PC-3 (cell line): ENCODE data around the gene RBBP9. TPM values are rescaled to one million over a fixed set of nuclear protein-coding genes. Genes with fewer than 3 reads are reported as not detected.

Experiments used
- ATAC-seq: fragments of 200-7000 bp; cut with Tn5 transposase; 2 replicates; pipeline ENCODE4 v1.9.1; 2020; ENCODE audit warnings: mild to moderate bottlenecking, moderate library complexity
- BruUV-seq: library from RNA; stranded (reverse); fragments of 400-500 nt; replicated peaks from 2 replicates; lab custom pipeline; 2021; lab: Mats Ljungman, UMichigan
- CTCF ChIA-PET: fragments of 300-600 bp; sonication (Branson Sonifier 250); formaldehyde crosslinking; loops from one replicate; lab custom pipeline; 2022; ENCODE audit warnings: antibody characterized with exemption; lab: Charles Lee
- POLR2A ChIA-PET: fragments of 300-600 bp; sonication (Branson Sonifier 250); formaldehyde crosslinking; loops from one replicate; lab custom pipeline; 2022; ENCODE audit warnings: antibody characterized with exemption; ENCODE audit not compliant: unreplicated experiment; lab: Charles Lee
- DNase-seq: peaks from one replicate; pipeline ENCODE4 v3.0.0-alpha.2; 2015
- H2AFZ ChIP-seq: fragments of 300-600 bp; sonication (generic); 2 replicates; pipeline ENCODE4 v1.6.0; 2016; ENCODE audit warnings: antibody characterized with exemption, low read length
- H3F3A ChIP-seq: fragments of 300-600 bp; sonication (generic); one replicate; pipeline ENCODE4 v1.6.0; 2017; ENCODE audit warnings: antibody characterized with exemption, low read length, control low read depth, mild to moderate bottlenecking; ENCODE audit not compliant: unreplicated experiment
- H3K27ac ChIP-seq: fragments of 300-600 bp; sonication (generic); 2 replicates; pipeline ENCODE4 v1.5.1; 2016; ENCODE audit warnings: mild to moderate bottlenecking, low read length
- H3K27me3 ChIP-seq: fragments of 300-600 bp; sonication (generic); 2 replicates; pipeline ENCODE4 v1.6.1; 2016; ENCODE audit warnings: low read length, mixed read lengths
- H3K36me3 ChIP-seq: fragments of 300-600 bp; sonication (generic); 2 replicates; pipeline ENCODE4 v1.6.1; 2016; ENCODE audit warnings: low read depth, mixed run types, low read length, mixed read lengths
- H3K4me1 ChIP-seq: fragments of 300-600 bp; sonication (generic); 2 replicates; pipeline ENCODE4 v1.5.1; 2016; ENCODE audit warnings: low read length; ENCODE audit not compliant: insufficient read depth
- H3K4me2 ChIP-seq: fragments of 300-600 bp; sonication (generic); 2 replicates; pipeline ENCODE4 v1.6.0; 2016; ENCODE audit warnings: low read length
- H3K4me3 ChIP-seq: fragments of 300-600 bp; sonication (generic); 2 replicates; pipeline ENCODE4 v1.5.1; 2016; ENCODE audit warnings: mild to moderate bottlenecking, low read length, mixed read lengths
- H3K79me2 ChIP-seq: fragments of 300-600 bp; sonication (generic); 2 replicates; pipeline ENCODE4 v1.6.1; 2017; ENCODE audit warnings: low read length, mixed read lengths
- H3K9ac ChIP-seq: fragments of 300-600 bp; sonication (generic); 2 replicates; pipeline ENCODE4 v1.6.0; 2016; ENCODE audit warnings: mild to moderate bottlenecking, low read length
- H3K9me2 ChIP-seq: fragments of 300-600 bp; sonication (generic); replicated peaks from 2 replicates; pipeline ENCODE4 v1.6.1; 2016; ENCODE audit warnings: mixed run types, low read length, mixed read lengths
- H3K9me3 ChIP-seq: fragments of 300-600 bp; sonication (generic); 2 replicates; pipeline ENCODE4 v1.6.1; 2016; ENCODE audit warnings: low read length, mixed read lengths
- H4K20me1 ChIP-seq: fragments of 300-600 bp; sonication (generic); 2 replicates; pipeline ENCODE4 v1.6.1; 2016; ENCODE audit warnings: low read length, mixed read lengths
- CTCF ChIP-seq: fragments of 300-600 bp; sonication (generic); conservative IDR thresholded peaks from 2 replicates; pipeline ENCODE4 v1.5.1; 2017; ENCODE audit warnings: antibody characterized with exemption, low read depth, mild to moderate bottlenecking, low read length
- EZH2 ChIP-seq: fragments of 300-600 bp; sonication (generic); IDR thresholded peaks from one replicate; pipeline ENCODE4 v1.6.1; 2017; ENCODE audit warnings: antibody characterized with exemption, mild to moderate bottlenecking, low read length; ENCODE audit not compliant: unreplicated experiment
- EZH2phosphoT487 ChIP-seq: fragments of 300-600 bp; sonication (generic); IDR thresholded peaks from 2 replicates; pipeline ENCODE4 v1.6.1; 2018; ENCODE audit warnings: mild to moderate bottlenecking, antibody characterized with exemption, low read length, borderline replicate concordance
- intact Hi-C: fragments of 100-400 bp; cut with micrococcal nuclease; formaldehyde crosslinking; loops from 2 replicates; pipeline ENCODE4 v1.9.0; 2023
- total RNA-seq: library from RNA; depleted of rRNA; stranded (reverse); fragments of >200 nt; gene quantifications from 2 replicates; pipeline ENCODE4 v1.2.3, GENCODE V29; 2014

The RBBP9 gene
- total RNA-seq, 1 experiment from 2014 or later = 22.8 TPM

DNA sequence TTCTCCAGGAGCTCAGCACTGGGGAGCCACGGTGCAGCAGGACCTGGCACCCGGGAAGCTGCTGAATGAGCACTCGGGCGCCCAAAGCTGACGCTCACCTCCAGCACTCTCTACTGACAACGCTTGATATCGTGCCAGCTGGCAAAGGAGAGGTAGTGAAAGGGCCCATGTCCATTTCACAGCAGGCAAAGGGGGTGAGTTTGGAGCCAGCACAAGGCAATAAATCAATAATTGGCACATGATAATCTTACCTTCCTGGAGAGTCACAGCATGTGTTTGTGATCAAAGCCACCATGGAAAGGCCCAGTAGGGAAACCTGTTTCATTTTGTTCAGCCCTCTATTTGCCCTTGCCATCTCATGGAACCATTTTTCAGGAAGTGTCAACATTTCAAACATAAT is 46.9 kb upstream of the RBBP9 start:
- Histone ChIP-seq H3K9ac (peak overlapping the region; percentile 23; the same call in 1 of the 2 replicates), H3F3A (peaks cover 12% of the 10 kb centered on the region), H3K4me1 (peaks cover 46% of the 10 kb centered on the region), H3K9me3 (no peaks in the 10 kb centered on the region), H3K79me2 (no peaks in the 10 kb centered on the region), H3K27me3 (no peaks in the 10 kb centered on the region), H3K4me2 (peak overlapping the region; percentile 44), H3K9me2 (no peaks in the 10 kb centered on the region), H3K4me3 (no peak overlapping the region), H2AFZ (no peak overlapping the region), H3K36me3 (peaks cover 48% of the 10 kb centered on the region), H3K27ac (peak overlapping the region; percentile 82), H4K20me1 (no peaks in the 10 kb centered on the region)
- intact Hi-C loops = loop anchor here (5.0 kb wide), 1 partner anchor 77 kb away; the partner anchor contains the start of genes DZANK1 and POLR3F
- DNase-seq (peak; percentile 53), ATAC-seq (no peak; the same call in 1 of the 2 replicates)
- no TSS peak for BruUV-seq
- CTCF ChIA-PET = no interaction called here
- POLR2A ChIA-PET = no interaction called here
- TF ChIP-seq EZH2 = no peak
- TF ChIP-seq CTCF = no peak
- TF ChIP-seq EZH2phosphoT487 = no peak

DNA sequence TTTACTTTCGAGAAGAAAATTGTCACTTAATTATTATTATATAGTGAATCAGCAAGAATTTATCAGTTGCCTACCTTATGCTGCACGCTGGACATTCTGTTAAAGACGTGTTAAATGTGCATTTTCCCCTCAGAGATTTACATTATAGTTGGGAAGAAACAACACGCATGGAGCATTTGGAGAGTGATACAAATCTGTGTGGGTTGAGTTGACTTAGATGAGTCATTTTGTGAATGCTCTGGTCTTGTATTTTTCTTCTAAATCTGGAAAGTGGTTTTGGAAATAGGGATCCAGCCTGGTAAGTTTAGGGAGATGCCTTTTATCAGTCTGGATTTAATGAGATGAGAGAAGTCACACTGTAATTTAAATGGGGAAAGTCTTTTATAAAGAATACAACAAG is 46.2 kb upstream of the RBBP9 start:
- Histone ChIP-seq H3K9me3 (no peaks in the 10 kb centered on the region), H3K4me2 (peak overlapping the region; percentile 44), H3K9ac (peak overlapping the region; percentile 23; the same call in 1 of the 2 replicates), H3K27ac (peak overlapping the region; percentile 82), H3F3A (peaks cover 12% of the 10 kb centered on the region), H3K79me2 (no peaks in the 10 kb centered on the region), H3K9me2 (no peaks in the 10 kb centered on the region), H3K4me3 (no peak overlapping the region), H4K20me1 (no peaks in the 10 kb centered on the region), H3K4me1 (peaks cover 46% of the 10 kb centered on the region), H2AFZ (no peak overlapping the region), H3K36me3 (peaks cover 47% of the 10 kb centered on the region), H3K27me3 (no peaks in the 10 kb centered on the region)
- TF ChIP-seq CTCF (no peak), EZH2 (no peak), EZH2phosphoT487 (no peak)
- CTCF ChIA-PET = no interaction called here
- intact Hi-C loops = loop anchor here (5.0 kb wide), 1 partner anchor 76 kb away; the partner anchor contains the start of genes DZANK1 and POLR3F
- no TSS peak for BruUV-seq
- POLR2A ChIA-PET = no interaction called here
- ATAC-seq (peak; percentile 28), DNase-seq (peak; percentile 61)

- ChIA-PET CTCF (no interaction called here), POLR2A (no interaction called here)
- DNase-seq (peak; percentile 94), ATAC-seq (peak; percentile 73)
- peak overlapping the region; percentile 82 for H3K27ac ChIP-seq
- H3K9ac ChIP-seq = peak overlapping the region; percentile 22; the same call in 1 of the 2 replicates
- no peaks in the 10 kb centered on the region for H3K9me2 ChIP-seq
- no peak overlapping the region for H2AFZ ChIP-seq
- H3K9me3 ChIP-seq = no peaks in the 10 kb centered on the region
- peaks cover 40% of the 10 kb centered on the region for H3K36me3 ChIP-seq
- no peaks in the 10 kb centered on the region for H3K27me3 ChIP-seq
- no TSS peak for BruUV-seq
- intact Hi-C loops = loop anchor here (2.0 to 5.0 kb wide), 2 partner anchors 35 to 74 kb away; partner anchors contain the start of genes DZANK1, POLR3F and SEC23B
- H3F3A ChIP-seq = peaks cover 12% of the 10 kb centered on the region
- H3K4me1 ChIP-seq = peaks cover 49% of the 10 kb centered on the region
- TF ChIP-seq EZH2 (no peak), CTCF (no peak), EZH2phosphoT487 (no peak)
- H3K4me3 ChIP-seq = peak overlapping the region; percentile 26
- peak overlapping the region; percentile 70 for H3K4me2 ChIP-seq
- no peaks in the 10 kb centered on the region for H3K79me2 ChIP-seq
- no peaks in the 10 kb centered on the region for H4K20me1 ChIP-seq
These were observed 44.7 kb upstream of the RBBP9 start for GRCh38 chr20:18541741-18542140.
